Gastrocnemius medialis (tissue), 4 donors: ENCODE data around the gene CFD. TPM values are rescaled to one million over a fixed set of nuclear protein-coding genes. Genes with fewer than 3 reads are reported as not detected.
A peak's percentile ranks its signal among the peaks of the same experiment; 100 is the strongest.
"Not testable (repeated sequence)": the region's sequence is repeated elsewhere in the genome, so short reads cannot be mapped to it uniquely, and the experiment has no call there.

Source experiments
- ATAC-seq, 2 donors: fragments of 150-250 bp; one replicate each; pipeline ENCODE4 v1.9.1; 2016
- DNase-seq, 2 donors: peaks; one replicate each; pipeline ENCODE4 v3.0.0-alpha.2; 2019
- H3K27ac ChIP-seq, 4 donors: fragments of 200-600 bp; sonication (generic); 1 replicate in 1 of 4; 2 replicates in 3 of 4; pipeline ENCODE4 v1.5.1; 2016 to 2018; ENCODE audit warnings: mild to moderate bottlenecking in 2 of 4, moderate library complexity in 1 of 4
- H3K27me3 ChIP-seq, 3 donors: fragments of 200-600 bp; sonication (generic) in 2 of 3; 1 replicate in 1 of 3; 2 replicates in 2 of 3; pipeline versions ENCODE4 v1.5.1 to v1.6.0; 2016 to 2019; ENCODE audit warnings: mild to moderate bottlenecking in 1 of 3, moderate library complexity in 1 of 3
- H3K36me3 ChIP-seq, 2 donors: fragments of 200-600 bp; sonication (generic) in 1 of 2; one replicate each; pipeline ENCODE4 v1.5.1; 2017 to 2018
- H3K4me1 ChIP-seq, 2 donors: fragments of 200-600 bp; sonication (generic) in 1 of 2; one replicate each; pipeline ENCODE4 v1.5.1; 2016 to 2017; ENCODE audit warnings: mild to moderate bottlenecking in 2 of 2
- H3K4me3 ChIP-seq, 4 donors: fragments of 200-600 bp; sonication (generic) in 3 of 4; 1 replicate in 1 of 4; 2 replicates in 3 of 4; pipeline ENCODE4 v1.5.1; 2016 to 2019; ENCODE audit warnings: mild to moderate bottlenecking in 2 of 4
- H3K9me3 ChIP-seq, 3 donors: fragments of 200-600 bp; sonication (generic) in 2 of 3; 1 replicate in 1 of 3; 2 replicates in 2 of 3; pipeline ENCODE4 v1.5.1; 2016 to 2019
- POLR2A ChIP-seq, 2 donors: fragments of 450-650 bp; IDR thresholded peaks; one replicate each; pipeline ENCODE4 v1.6.1; 2017; ENCODE audit warnings: antibody characterized with exemption in 2 of 2, mild to moderate bottlenecking in 2 of 2, moderate library complexity in 2 of 2
- in situ Hi-C, 4 donors: fragments of 200-750 bp; cut with MboI; loops; one replicate each; pipeline versions ENCODE4 v1.15.0 to v1.8.0; 2017; ENCODE audit warnings: low sequenced_read_pairs in 4 of 4
- intact Hi-C: fragments of 100-400 bp; cut with DNase I; formaldehyde crosslinking; loops from one replicate; pipeline ENCODE4 v1.15.1; 2023; ENCODE audit warnings: low total_unique reads
- total RNA-seq, 4 donors: library from RNA; depleted of rRNA; stranded (reverse); fragments of >200 nt; gene quantifications; one replicate each; pipeline versions ENCODE4 v1.1.0 to v1.2.3, GENCODE V29; 2016
- TF ChIP-seq, protein P1 (sequence below), 5 experiments: fragments of 450-650 bp in 3 of 5; fragments of 200-600 bp in 2 of 5; sonication (generic) in 2 of 5; IDR thresholded peaks in 4 of 5; conservative IDR thresholded peaks in 1 of 5; 1 replicate in 4 of 5; 2 replicates in 1 of 5; pipeline ENCODE4 v1.5.1; 2016 to 2019; ENCODE audit warnings: antibody characterized with exemption in 5 of 5, mild to moderate bottlenecking in 3 of 5, moderate library complexity in 3 of 5

The CFD gene
- total RNA-seq, 4 donors from 2014 or later: 153 to 309 (median 210) TPM

DNA sequence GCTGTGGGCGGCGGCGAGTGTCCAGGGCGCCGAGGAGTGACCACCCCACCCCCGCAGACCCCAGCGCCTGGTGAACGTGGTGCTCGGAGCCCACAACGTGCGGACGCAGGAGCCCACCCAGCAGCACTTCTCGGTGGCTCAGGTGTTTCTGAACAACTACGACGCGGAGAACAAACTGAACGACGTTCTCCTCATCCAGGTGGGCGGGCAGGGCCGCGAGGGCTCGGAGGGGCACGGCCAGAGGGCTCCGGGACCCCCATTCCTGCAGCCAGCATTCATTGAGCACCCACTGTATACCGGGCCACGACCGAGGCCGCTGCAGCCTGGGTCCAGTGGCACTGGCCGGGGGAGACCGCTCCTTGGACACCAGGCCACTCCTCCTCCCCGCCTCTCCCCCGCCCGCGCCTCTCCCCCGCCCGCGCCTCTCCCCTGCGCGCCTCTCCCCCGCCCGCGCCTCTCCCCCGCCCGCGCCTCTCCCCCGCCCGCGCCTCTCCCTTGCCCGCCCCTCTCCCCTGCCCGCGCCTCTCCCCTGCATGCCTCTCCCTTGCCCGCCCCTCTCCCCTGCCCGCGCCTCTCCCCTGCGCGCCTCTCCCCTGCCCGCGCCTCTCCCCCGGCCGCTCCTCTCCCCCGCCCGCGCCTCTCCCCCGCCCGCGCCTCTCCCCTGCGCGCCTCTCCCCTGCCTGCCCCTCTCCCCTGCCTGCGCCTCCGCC, 15.5 kb upstream of the CFD start:
- Histone ChIP-seq H3K27ac (no peak overlapping the region), H3K4me3 (peak overlapping the region in 1 of 4 donors; percentile 13), H3K27me3 (peaks cover 67 to 76% (median 75%) of the 10 kb centered on the region in 3 donors), H3K4me1 (peaks cover 0 to 8% of the 10 kb centered on the region in 2 donors), H3K36me3 (no peaks in the 10 kb centered on the region), H3K9me3 (no peaks in the 10 kb centered on the region)
- intact Hi-C loops (no loop called here), in situ Hi-C loops (no loop called here)
- no peak for DNase-seq
- TF ChIP-seq, protein P1, sequence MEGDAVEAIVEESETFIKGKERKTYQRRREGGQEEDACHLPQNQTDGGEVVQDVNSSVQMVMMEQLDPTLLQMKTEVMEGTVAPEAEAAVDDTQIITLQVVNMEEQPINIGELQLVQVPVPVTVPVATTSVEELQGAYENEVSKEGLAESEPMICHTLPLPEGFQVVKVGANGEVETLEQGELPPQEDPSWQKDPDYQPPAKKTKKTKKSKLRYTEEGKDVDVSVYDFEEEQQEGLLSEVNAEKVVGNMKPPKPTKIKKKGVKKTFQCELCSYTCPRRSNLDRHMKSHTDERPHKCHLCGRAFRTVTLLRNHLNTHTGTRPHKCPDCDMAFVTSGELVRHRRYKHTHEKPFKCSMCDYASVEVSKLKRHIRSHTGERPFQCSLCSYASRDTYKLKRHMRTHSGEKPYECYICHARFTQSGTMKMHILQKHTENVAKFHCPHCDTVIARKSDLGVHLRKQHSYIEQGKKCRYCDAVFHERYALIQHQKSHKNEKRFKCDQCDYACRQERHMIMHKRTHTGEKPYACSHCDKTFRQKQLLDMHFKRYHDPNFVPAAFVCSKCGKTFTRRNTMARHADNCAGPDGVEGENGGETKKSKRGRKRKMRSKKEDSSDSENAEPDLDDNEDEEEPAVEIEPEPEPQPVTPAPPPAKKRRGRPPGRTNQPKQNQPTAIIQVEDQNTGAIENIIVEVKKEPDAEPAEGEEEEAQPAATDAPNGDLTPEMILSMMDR (IDR thresholded peaks at IDR 0.05 in 4 of 5, conservative IDR thresholded peaks at IDR 0.05 in 1 of 5): no peak
- TF ChIP-seq POLR2A (IDR thresholded peaks at IDR 0.05): no peak
- no peak for ATAC-seq

DNA sequence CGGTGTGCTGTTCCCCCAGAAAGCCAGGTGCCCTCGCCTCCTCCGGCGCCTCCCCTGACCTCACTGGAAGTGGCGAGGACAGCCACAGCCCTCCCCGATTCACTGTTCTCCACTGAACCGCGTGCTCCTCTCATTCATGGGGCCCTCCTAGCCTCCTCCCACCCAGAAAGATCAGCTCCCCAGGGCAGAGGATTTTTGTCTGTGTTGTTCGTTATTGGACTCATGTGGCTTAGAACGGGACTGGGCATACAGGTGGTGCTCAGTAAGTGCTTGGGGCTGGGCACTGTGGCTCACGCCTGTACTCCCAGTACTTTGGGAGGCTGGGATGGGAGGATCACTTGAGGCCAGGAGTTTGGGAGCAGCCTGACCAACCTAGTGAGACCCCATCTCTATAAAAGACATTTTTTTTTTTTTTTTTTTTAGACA, 14.9 kb upstream of the CFD start:
- Histone ChIP-seq H3K4me3 (no peak overlapping the region), H3K27me3 (peaks cover 66 to 78% (median 71%) of the 10 kb centered on the region in 3 donors), H3K36me3 (no peaks in the 10 kb centered on the region), H3K27ac (no peak overlapping the region), H3K9me3 (no peaks in the 10 kb centered on the region), H3K4me1 (peaks cover 0 to 8% of the 10 kb centered on the region in 2 donors)
- no peak for DNase-seq
- ATAC-seq: no peak
- TF ChIP-seq, protein P1 (IDR thresholded peaks at IDR 0.05 in 4 of 5, conservative IDR thresholded peaks at IDR 0.05 in 1 of 5): no peak
- no peak for TF ChIP-seq POLR2A (IDR thresholded peaks at IDR 0.05)
- in situ Hi-C loops (no loop called here), intact Hi-C loops (no loop called here)

DNA sequence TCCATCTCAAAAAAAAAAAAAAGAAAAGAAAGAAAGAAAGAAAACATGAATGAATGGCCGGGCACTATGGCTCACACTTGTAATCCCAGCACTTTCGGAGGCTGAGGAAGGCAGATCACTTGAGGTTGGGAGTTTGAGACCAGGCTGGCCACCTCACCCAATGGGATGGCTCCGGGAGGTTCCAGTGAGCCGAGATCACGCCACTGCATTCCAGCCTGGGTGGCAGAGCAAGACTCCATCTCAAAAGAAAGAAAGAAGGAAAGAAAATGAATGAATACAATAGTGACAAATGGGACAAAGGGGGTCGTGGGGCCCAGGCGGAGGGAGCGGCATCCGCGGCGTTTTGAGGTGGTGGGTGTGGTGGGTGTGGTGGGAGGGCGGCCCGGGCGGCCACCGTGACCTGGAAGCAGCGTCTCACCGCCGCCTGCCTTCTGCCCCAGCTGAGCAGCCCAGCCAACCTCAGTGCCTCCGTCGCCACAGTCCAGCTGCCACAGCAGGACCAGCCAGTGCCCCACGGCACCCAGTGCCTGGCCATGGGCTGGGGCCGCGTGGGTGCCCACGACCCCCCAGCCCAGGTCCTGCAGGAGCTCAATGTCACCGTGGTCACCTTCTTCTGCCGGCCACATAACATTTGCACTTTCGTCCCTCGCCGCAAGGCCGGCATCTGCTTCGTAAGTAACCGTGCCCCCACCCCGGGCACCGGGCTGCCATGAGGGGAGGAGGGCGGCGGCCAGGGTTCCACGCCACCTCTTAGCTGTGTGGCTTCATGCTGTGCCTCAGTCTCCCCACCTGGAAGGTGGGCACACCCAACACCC, 13.6 kb upstream of the CFD start:
- in situ Hi-C loops: no loop called here
- Histone ChIP-seq H3K4me1 (peaks cover 0 to 12% of the 10 kb centered on the region in 2 donors), H3K27ac (no peak overlapping the region), H3K9me3 (no peaks in the 10 kb centered on the region), H3K36me3 (no peaks in the 10 kb centered on the region), H3K27me3 (peaks cover 62 to 68% (median 64%) of the 10 kb centered on the region in 3 donors), H3K4me3 (no peak overlapping the region)
- DNase-seq: no peak
- no peak for ATAC-seq
- intact Hi-C loops: no loop called here
- no peak for TF ChIP-seq POLR2A (IDR thresholded peaks at IDR 0.05)

DNA sequence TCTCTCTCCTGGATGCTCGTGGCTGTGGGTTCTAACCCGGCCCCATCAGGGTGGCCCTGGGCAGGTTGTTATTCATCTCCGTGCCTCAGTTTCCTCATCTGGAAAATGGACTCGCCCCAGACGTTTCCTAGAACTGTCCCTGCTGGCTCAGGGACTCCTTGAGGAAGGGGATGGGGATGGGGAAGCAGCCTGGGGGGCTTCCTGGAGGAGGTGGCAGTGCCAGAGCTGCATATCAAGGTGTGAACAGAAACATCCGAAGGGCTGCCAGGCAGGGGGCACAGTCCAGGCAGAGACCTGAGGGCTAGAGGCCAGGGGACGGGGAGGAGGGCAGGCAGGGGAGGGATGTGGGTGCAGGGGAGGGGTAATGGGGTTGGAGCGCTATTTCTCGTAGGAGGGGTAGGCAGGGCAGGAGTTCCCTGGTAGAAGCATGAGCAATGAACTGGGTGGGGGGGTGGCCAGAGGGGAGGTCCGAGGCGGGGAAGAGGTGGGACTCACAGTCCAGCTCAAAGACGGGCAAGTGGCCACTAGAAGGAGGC, 11.0 kb upstream of the CFD start:
- Histone ChIP-seq H3K27me3 (peaks cover 60 to 70% (median 65%) of the 10 kb centered on the region in 3 donors), H3K27ac (no peak overlapping the region), H3K4me3 (no peak overlapping the region), H3K4me1 (peaks cover 0 to 11% of the 10 kb centered on the region in 2 donors), H3K36me3 (no peaks in the 10 kb centered on the region), H3K9me3 (no peaks in the 10 kb centered on the region)
- intact Hi-C loops: no loop called here
- in situ Hi-C loops: no loop called here
- ATAC-seq: no peak
- no peak for DNase-seq
- no peak for TF ChIP-seq POLR2A (IDR thresholded peaks at IDR 0.05)

DNA sequence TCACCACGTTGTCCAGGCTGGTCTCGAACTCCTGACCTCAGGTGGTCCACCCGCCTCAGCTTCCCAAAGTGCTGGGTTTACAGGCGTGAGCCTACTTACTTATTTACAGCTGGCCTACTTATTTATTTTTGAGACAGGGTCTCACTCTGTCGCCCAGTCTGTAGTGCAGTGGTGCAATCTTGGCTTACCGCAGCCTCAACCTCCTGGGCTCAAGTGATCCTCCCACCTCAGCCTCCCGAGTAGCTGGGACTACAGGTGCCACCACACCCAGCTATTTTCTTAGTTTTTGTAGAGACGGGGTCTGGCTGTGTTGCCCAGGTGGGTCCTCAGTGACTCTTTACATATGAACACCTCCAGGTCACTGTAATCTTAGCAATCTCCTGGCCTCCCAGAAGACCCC, 10.3 kb upstream of the CFD start:
- in situ Hi-C loops, H3K4me1 ChIP-seq, intact Hi-C loops, ATAC-seq, H3K27ac ChIP-seq, H3K9me3 ChIP-seq, DNase-seq, H3K36me3 ChIP-seq, H3K4me3 ChIP-seq: not testable (repeated sequence)
- H3K27me3 ChIP-seq: peaks cover 59 to 64% (median 64%) of the 10 kb centered on the region in 3 donors
